NCI-H748 treated with DMSO at 0.1 percent for 48 hours (cell line): Measurements from ENCODE around the gene JMJD1C.

Experiments used
- DNase-seq: peaks from one replicate; lab custom pipeline; 2025; lab: John Stamatoyannopoulos, UW

The JMJD1C gene

GRCh38 chr10:63436225-63436624, 29.6 kb downstream of the JMJD1C start:
- no peak for DNase-seq

DNA sequence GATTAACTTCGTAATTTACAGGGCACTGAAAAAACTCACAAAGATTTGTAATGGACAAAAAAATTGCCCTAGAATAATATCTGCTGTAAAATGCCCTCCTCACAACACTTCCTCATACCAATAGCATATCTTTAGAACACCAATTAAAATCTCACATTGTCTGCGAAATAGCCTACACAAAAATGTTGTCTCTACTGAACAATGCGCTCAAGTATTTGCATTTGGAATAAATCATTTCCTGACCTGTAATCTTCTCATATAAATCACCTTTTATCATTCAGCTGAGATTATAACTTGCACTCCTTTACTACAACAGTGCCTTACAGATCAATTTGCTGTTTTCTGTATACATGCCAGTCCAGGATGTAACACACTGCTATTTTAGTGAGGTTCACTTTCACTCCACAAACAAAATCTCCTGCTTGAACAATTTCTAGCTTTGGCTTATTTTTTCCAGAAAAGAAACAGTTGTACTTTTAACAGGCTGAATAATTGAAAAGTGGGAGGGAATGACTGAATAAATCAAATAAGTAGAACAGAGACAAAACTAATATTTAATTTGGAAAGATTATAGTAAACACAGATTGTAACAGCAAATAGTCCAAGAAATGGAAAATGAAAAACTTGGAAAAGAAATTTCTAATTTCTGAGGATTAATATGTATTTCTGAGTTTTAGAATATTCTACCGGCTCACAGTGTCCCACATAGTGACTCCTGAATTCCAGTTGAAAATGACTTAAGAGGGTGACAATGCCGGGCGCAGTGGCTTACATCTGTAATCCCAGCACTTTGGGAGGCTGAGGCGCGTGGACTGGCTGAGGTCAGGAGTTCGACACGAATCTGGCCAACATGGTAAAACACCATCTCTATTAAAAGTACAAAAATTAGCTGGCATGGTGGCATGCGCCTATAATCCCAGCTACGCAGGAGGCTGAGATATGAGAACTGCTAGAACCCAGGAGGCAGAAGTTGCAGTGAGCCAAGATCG, 30.6 kb downstream of the JMJD1C start:
- DNase-seq = no peak

GRCh38 chr10:63431962-63432797, 33.6 kb downstream of the JMJD1C start:
- no peak for DNase-seq

DNA sequence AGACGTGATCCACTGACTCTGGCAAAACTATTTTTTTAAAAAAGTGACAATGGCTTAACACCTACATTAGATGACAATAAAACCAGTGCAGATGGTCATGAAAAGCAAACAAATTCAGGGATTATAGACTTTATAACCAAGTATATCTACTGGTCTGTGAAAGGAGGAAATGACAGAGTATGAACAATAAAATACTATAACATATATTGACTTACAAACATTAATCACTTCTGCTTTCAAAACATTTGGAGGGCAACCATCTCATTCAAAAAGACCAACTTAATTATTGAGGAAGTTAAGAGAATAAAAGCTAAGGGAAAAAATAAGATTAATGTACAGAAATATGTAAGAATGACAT, 34.8 kb downstream of the JMJD1C start:
- DNase-seq = no peak

GRCh38 chr10:63430091-63430998, 35.4 kb downstream of the JMJD1C start:
- DNase-seq = no peak

GRCh38 chr10:63429281-63429680, 36.5 kb downstream of the JMJD1C start:
- DNase-seq = no peak

GRCh38 chr10:63427013-63427412, 38.8 kb downstream of the JMJD1C start:
- no peak for DNase-seq

GRCh38 chr10:63425512-63425911, 40.3 kb downstream of the JMJD1C start:
- DNase-seq = no peak

DNA sequence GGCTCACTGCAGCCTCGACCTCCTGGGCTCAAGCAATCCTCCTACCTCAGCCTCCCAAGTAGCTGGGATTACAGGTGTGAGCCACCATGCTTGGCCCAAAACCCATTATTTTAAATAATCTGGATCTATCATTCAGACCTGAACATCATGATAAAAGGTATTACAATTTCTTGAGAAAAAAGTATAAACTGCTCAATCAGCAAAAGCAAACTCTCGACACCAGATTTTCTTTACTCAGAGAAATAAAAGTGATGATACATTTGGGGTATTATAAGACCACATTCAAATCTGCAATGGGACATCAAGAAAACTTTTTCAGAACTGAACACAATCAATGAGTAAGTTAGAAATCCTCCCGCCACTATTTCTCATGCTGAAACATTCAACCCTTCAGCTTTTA, 41.2 kb downstream of the JMJD1C start:
- DNase-seq = no peak

DNA sequence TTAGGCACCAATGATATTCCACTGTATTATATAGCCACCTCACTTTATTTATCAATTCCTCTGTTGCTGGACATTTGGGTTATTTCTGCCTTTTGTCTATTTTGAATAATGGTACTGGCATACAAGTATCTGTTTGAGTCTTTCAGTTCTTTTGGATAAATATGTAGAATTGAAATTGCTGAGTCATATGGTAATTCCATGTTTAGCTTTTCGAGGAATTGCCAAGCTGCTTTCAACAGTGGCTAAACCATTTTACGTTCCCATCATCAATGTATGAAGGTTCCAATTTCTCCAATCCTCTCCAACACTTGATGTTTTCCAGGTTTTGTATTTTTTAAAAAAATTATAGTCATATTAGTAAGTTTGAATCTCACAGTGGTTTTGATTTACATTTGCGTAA, 42.3 kb downstream of the JMJD1C start:
- DNase-seq = no peak

DNA sequence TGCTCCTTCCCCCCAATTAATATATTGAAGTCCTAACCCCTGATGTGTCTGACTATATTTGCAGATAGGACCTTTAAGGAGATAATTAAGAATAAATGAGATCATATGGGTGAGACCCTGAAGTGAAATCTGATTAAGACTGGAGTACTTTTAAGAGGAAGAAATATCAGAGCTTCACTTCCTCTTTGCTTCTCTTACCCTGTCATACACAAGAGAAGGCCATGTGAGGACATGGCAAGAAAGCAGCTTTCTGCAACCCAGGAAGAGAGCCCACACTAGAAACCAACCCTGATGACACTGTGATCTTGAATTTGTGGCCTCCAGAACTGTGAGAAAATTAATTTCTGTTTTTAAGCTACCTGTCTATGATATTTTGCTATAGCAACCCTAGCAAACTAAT, 44.2 kb downstream of the JMJD1C start:
- no peak for DNase-seq

DNA sequence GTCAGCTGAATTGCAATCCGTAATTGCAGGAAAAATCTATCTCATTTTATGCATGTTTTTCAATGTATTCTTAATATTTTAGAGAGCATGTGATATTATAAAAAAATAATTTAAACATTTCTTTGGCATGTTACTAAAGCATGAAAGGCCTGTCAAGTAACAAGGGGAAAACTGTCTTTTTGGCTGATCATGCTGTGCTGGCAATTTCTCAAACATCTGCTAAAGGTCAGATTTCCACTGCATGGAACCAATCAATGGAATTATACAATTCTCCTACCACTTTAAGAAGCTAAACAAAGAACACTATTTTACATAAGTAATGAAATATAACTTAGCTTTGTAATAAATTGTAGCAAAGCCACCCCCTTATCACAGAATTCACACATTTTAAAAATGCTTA, 49.4 kb downstream of the JMJD1C start:
- DNase-seq = no peak

DNA sequence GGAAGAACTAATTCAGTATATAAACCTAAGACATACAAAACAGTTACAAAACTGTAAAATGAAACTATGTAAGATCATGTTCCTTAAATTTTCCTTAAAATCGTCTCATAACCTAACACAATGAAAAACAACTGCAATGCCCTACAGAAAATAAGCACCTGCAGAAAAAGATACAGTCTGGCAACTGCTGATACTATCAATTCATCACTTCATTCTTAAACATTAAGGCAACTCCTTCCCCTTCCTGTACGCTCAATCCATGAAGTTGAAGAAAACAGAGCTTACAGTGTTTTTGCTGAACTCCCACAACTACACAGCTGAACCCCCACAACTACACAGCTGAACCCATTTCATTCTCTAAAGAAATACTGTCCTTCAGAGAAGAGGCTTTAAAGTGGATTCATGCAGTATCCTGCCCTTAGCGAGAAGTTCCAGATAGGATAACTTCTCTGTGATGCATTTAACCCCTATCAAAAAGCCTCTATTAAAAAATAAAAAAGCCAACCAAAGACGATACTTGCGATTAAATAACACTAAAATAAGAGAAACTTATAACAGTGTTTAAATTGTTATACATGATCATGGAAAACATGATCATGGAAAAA, 50.0 kb downstream of the JMJD1C start:
- no peak for DNase-seq

- DNase-seq = no peak
These were observed 51.1 kb downstream of the JMJD1C start for GRCh38 chr10:63414481-63415260.

GRCh38 chr10:63413429-63413828, 52.3 kb downstream of the JMJD1C start:
- no peak for DNase-seq

DNA sequence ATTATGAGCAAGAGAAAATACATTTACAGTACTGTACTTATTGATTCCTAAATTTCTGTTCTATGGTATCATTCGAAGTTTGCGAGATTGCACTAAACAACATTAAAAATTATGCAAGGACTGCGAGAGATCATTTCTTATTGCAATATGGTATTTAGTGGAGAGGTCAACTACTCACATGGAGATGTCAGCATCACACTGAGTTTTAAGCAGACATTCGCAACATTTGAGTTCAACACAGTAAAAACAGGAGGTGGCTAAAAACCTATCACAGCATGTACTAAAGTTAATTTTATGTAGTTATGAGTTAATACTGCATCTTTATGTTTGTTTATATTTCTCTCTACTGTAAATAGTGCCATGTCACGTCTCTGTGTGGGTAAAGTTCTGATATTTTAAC, 53.5 kb downstream of the JMJD1C start:
- no peak for DNase-seq

DNA sequence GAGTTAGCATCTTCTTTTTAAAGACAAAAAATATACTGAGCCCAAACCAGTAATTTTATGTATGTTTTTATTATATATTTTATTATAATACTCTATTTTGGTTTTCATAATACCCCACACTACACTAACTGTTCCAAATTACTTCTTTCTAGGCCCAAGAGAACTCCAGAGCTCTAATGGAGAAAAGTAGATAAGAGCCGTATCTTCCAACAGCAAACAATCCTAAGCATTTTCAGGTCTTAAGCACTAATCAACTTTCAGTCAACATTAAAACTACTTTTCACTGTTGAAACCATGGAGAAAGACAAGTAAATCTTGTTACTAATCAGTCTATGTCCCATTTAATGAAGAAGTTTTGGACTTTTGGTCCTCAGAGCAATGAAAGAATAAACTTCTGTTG, 55.1 kb downstream of the JMJD1C start:
- no peak for DNase-seq

GRCh38 chr10:63409465-63410027, 56.2 kb downstream of the JMJD1C start:
- DNase-seq = no peak

DNA sequence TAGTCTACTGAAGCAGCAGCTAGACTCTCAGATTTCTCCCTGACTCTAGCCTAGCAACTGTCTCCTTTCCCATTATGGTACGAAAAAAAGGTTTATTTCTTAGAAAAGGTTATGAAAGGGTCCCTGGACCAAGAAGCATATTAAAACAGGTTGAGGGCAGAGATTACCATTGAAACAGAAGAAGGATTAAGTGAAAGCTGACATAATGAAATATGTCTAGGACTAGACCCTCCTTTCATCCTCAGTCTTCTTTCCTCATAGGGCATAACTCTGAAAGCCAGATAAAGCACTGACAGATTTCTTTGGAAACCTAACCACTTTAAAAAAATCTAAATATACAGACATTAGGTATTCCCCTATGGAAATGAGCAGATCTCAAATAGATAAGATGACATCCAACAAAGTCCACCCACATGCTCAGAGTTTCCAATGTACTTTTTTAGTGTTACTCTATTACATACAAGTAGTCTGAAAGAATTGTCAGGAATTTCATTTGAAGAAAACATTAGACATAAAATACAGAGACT, 58.6 kb downstream of the JMJD1C start:
- DNase-seq = no peak

- DNase-seq = no peak
These were observed 69.5 kb downstream of the JMJD1C start for GRCh38 chr10:63396133-63396761.
